Ovary (tissue), 9 donors: ENCODE results near the gene TCEA2. TPM values are rescaled to one million over a fixed set of nuclear protein-coding genes. Genes with fewer than 3 reads are reported as not detected.

Source experiments
- DNase-seq, 5 donors: peaks; one replicate each; pipeline ENCODE4 v3.0.0-alpha.2; 2019 to 2020
- H3K27ac ChIP-seq, 2 donors: fragments of 200-600 bp; one replicate each; pipeline versions ENCODE4 v1.5.1 to v1.8.0; 2019 to 2022
- H3K27me3 ChIP-seq: fragments of 200-600 bp; one replicate; pipeline ENCODE4 v1.8.0; 2022
- H3K36me3 ChIP-seq: fragments of 200-600 bp; sonication (generic); one replicate; pipeline ENCODE4 v1.5.1; 2019
- H3K4me1 ChIP-seq: one replicate; pipeline ENCODE4 v1.8.1; 2013; ENCODE audit warnings: mild to moderate bottlenecking, moderate library complexity; ENCODE audit not compliant: insufficient read depth
- H3K4me3 ChIP-seq: fragments of 200-600 bp; sonication (generic); one replicate; pipeline ENCODE4 v1.5.1; 2017
- H3K9me3 ChIP-seq, 2 donors: fragments of 200-600 bp in 1 of 2; sonication (generic) in 1 of 2; one replicate each; pipeline versions ENCODE4 v1.5.1 to v1.8.1; 2013 to 2019; ENCODE audit warnings: mild to moderate bottlenecking in 1 of 2, moderate library complexity in 1 of 2
- EP300 ChIP-seq: sonication (generic); formaldehyde crosslinking; IDR thresholded peaks from one replicate; pipeline ENCODE4 v1.6.1; 2017; ENCODE audit warnings: antibody characterized with exemption
- POLR2A ChIP-seq: fragments of 450-650 bp; IDR thresholded peaks from one replicate; pipeline ENCODE4 v1.6.1; 2017; ENCODE audit warnings: antibody characterized with exemption, mild to moderate bottlenecking, moderate library complexity
- whole genome bisulfite sequencing, 3 donors: extraction: QIAGEN DNeasy Blood & Tissue Kit in 1 of 3; methylation state at CpG; one replicate each; pipeline versions ENCODE4 v1.1.5 to v1.1.7; 2013 to 2017; 5-methylcytosine and 5-hydroxymethylcytosine counted together
- intact Hi-C, 4 donors: fragments of 100-400 bp; cut with DNase I; formaldehyde crosslinking; loops; one replicate each; pipeline versions ENCODE4 v1.11.0 to v1.15.1; 2022 to 2023
- polyA plus RNA-seq, 2 donors: library from polyadenylated mRNA; stranded (reverse); fragments of 200-250 nt in 1 of 2; fragments of 350-450 nt in 1 of 2; fragmentation: Illumina TruSeq in 1 of 2; extraction: RNeasy Lipid Tissue Mini Kit (QIAGEN cat#74804) in 1 of 2; gene quantifications; one replicate each; pipeline ENCODE4 v1.2.3, GENCODE V29; 2013 to 2014
- total RNA-seq, 7 donors: library from RNA; depleted of rRNA in 2 of 7; stranded (reverse); fragments of >200 nt in 2 of 7; fragmentation: NEBNext Ultra II Directional in 3 of 7; extraction: Animal tissue kit (Norgen Biotek cat#: 25700) in 3 of 7; gene quantifications; one replicate each; pipeline versions ENCODE4 v1.1.0 to v1.2.4, GENCODE V29; 2016 to 2023
- TF ChIP-seq, protein P1 (sequence below), 3 donors: fragments of 450-650 bp in 2 of 3; fragments of 200-600 bp in 1 of 3; IDR thresholded peaks; one replicate each; pipeline versions ENCODE4 v1.5.1 to v1.8.0; 2016 to 2022; ENCODE audit warnings: antibody characterized with exemption in 3 of 3, mild to moderate bottlenecking in 1 of 3
- donor health status: DM: no; HTN: no; CAD: no; lungs with moderate emphysema.
- donor health status: DM: no; HTN: no; CAD: no.
- donor health status: Bipolar disorder and iron deficiency.
- donor health status: DM: yes; HTN: yes; CAD: no.
- donor health status: DM: no; HTN: no; CAD: no.
- donor health status: DM: yes; HTN: yes; CAD: no.

Gene TCEA2
- total and polyA plus RNA-seq, 9 donors: 20.0 to 93.5 (median 71.9) TPM

DNA sequence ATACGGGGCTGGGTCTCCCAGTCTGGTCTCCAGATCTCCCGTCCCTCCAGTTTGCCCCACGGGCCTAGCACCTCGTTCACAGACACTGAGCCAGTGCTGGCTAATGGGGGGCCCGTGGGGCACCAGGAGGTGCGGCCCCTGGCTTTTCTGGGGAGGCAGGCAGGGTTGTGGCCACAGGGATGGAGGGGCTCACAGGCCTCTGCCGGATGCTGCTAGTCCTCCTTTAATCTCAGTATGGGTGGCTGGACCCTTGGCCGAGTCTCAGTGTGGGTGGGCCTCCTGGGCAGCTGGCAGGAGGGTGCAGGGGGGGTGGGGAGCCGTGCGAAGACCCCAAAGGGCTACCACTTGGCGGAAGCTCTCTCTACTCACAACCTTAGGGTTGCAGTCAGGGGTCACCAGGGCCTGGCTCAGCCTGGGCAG, 12.0 kb upstream of the TCEA2 start:
- Histone ChIP-seq H3K4me3 (no peak overlapping the region), H3K9me3 (no peaks in the 10 kb centered on the region), H3K27me3 (peaks cover 7% of the 10 kb centered on the region), H3K27ac (no peak overlapping the region), H3K4me1 (peaks cover 2% of the 10 kb centered on the region), H3K36me3 (no peaks in the 10 kb centered on the region)
- no peak for TF ChIP-seq POLR2A
- intact Hi-C loops: no loop called here
- DNase-seq: no peak
- WGBS, 3 donors: 71 to 75% (median 72%) methylated on average over 10 to 11 of the region's 11 CpGs

- intact Hi-C loops: no loop called here
- no peak for TF ChIP-seq POLR2A
- TF ChIP-seq, protein P1, sequence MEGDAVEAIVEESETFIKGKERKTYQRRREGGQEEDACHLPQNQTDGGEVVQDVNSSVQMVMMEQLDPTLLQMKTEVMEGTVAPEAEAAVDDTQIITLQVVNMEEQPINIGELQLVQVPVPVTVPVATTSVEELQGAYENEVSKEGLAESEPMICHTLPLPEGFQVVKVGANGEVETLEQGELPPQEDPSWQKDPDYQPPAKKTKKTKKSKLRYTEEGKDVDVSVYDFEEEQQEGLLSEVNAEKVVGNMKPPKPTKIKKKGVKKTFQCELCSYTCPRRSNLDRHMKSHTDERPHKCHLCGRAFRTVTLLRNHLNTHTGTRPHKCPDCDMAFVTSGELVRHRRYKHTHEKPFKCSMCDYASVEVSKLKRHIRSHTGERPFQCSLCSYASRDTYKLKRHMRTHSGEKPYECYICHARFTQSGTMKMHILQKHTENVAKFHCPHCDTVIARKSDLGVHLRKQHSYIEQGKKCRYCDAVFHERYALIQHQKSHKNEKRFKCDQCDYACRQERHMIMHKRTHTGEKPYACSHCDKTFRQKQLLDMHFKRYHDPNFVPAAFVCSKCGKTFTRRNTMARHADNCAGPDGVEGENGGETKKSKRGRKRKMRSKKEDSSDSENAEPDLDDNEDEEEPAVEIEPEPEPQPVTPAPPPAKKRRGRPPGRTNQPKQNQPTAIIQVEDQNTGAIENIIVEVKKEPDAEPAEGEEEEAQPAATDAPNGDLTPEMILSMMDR (IDR thresholded peaks at IDR 0.05): no peak
- TF ChIP-seq EP300: no peak
- H3K36me3 ChIP-seq: no peaks in the 10 kb centered on the region
- peaks cover 7% of the 10 kb centered on the region for H3K27me3 ChIP-seq
- no peaks in the 10 kb centered on the region for H3K9me3 ChIP-seq
- H3K4me3 ChIP-seq: no peak overlapping the region
- peaks cover 2% of the 10 kb centered on the region for H3K4me1 ChIP-seq
- WGBS, 3 donors: 70 to 78% (median 75%) methylated on average over 15 of the region's 15 CpGs
- no peak overlapping the region for H3K27ac ChIP-seq
- peak in 1 of 5 donors; percentile 49 for DNase-seq
Observed at GRCh38 chr20:64051561-64052325, 11.3 kb upstream of the TCEA2 start.

GRCh38 chr20:64052326-64052722, 10.7 kb upstream of the TCEA2 start:
- Histone ChIP-seq H3K4me3 (no peak overlapping the region), H3K36me3 (no peaks in the 10 kb centered on the region), H3K27me3 (peaks cover 7% of the 10 kb centered on the region), H3K9me3 (no peaks in the 10 kb centered on the region), H3K27ac (no peak overlapping the region), H3K4me1 (peaks cover 2% of the 10 kb centered on the region)
- DNase-seq: no peak
- TF ChIP-seq, protein P1 (IDR thresholded peaks at IDR 0.05): no peak
- TF ChIP-seq POLR2A (no peak), EP300 (no peak)
- intact Hi-C loops: no loop called here
- WGBS, 3 donors: 67 to 85% (median 75%) methylated on average over 10 of the region's 10 CpGs

GRCh38 chr20:64052987-64053840, 9.8 kb upstream of the TCEA2 start:
- no peak for DNase-seq
- Histone ChIP-seq H3K9me3 (no peaks in the 10 kb centered on the region), H3K4me3 (no peak overlapping the region), H3K36me3 (no peaks in the 10 kb centered on the region), H3K27ac (no peak overlapping the region), H3K4me1 (peaks cover 2% of the 10 kb centered on the region), H3K27me3 (peaks cover 3% of the 10 kb centered on the region)
- intact Hi-C loops: no loop called here
- WGBS, 3 donors: 76 to 82% (median 80%) methylated on average over 33 of the region's 33 CpGs
- TF ChIP-seq EP300 (no peak), POLR2A (no peak)
- TF ChIP-seq, protein P1 (IDR thresholded peaks at IDR 0.05): no peak
